ENCODE data around the gene TEX52.
A peak's percentile ranks its signal among the peaks of the same experiment; 100 is the strongest.

The TEX52 gene

GRCh38 chr12:2857021-2857431 lies at the start of gene TEX52:
TSS of gene TEX52 (minus strand) at chr12:2857039. CDS start at chr12:2857026, 13 bp downstream.
- DNase-seq (ENCODE audit: low spot score): peak; percentile 4
- FAIRE-seq: no peak

- peak; percentile 97 for FAIRE-seq
- DNase-seq (ENCODE audit: low spot score): peak; percentile 69
These were observed 47.4 kb upstream of the TEX52 start for GRCh38 chr12:2904260-2904659.

- no peak for FAIRE-seq
- no peak for DNase-seq (ENCODE audit: low spot score)
These were observed 45.5 kb upstream of the TEX52 start for GRCh38 chr12:2902272-2902880.

GRCh38 chr12:2900642-2901041 lies 43.8 kb upstream of the TEX52 start:
- DNase-seq (ENCODE audit: low spot score) (no peak), FAIRE-seq (no peak)

- DNase-seq (ENCODE audit: low spot score) (no peak), FAIRE-seq (no peak)
These were observed 40.6 kb upstream of the TEX52 start for GRCh38 chr12:2897418-2897817.

GRCh38 chr12:2895511-2895910 lies 38.7 kb upstream of the TEX52 start:
- FAIRE-seq: no peak
- no peak for DNase-seq (ENCODE audit: low spot score)

GRCh38 chr12:2895051-2895451 lies 38.2 kb upstream of the TEX52 start:
- no peak for FAIRE-seq
- DNase-seq (ENCODE audit: low spot score): no peak

- peak; percentile 45 for DNase-seq (ENCODE audit: low spot score)
- FAIRE-seq: peak; percentile 68
These were observed 36.2 kb upstream of the TEX52 start for GRCh38 chr12:2893007-2893406.

- DNase-seq (ENCODE audit: low spot score): no peak
- no peak for FAIRE-seq
These were observed 35.4 kb upstream of the TEX52 start for GRCh38 chr12:2892246-2892645.

- peak; percentile 29 for DNase-seq (ENCODE audit: low spot score)
- no peak for FAIRE-seq
These were observed 34.6 kb upstream of the TEX52 start for GRCh38 chr12:2891240-2892053.

GRCh38 chr12:2890388-2891239 lies 33.8 kb upstream of the TEX52 start, which contains the start of gene TULP3:
TSS of gene TULP3 (plus strand) at chr12:2890891. CDS start at chr12:2890948, 57 bp downstream.
- FAIRE-seq (peak; percentile 79), DNase-seq (ENCODE audit: low spot score) (peak; percentile 94)

GRCh38 chr12:2890001-2890387 lies 33.2 kb upstream of the TEX52 start:
- no peak for FAIRE-seq
- no peak for DNase-seq (ENCODE audit: low spot score)

GRCh38 chr12:2886768-2887450 lies 30.1 kb upstream of the TEX52 start:
- FAIRE-seq: no peak
- no peak for DNase-seq (ENCODE audit: low spot score)

GRCh38 chr12:2884810-2885209 lies 28.0 kb upstream of the TEX52 start:
- FAIRE-seq: peak; percentile 14

GRCh38 chr12:2879853-2880252 lies 23.0 kb upstream of the TEX52 start:
- DNase-seq (ENCODE audit: low spot score) (no peak), FAIRE-seq (no peak)

More at GRCh38 chr12:2884810-2885209, 28.0 kb upstream of the TEX52 start:
- DNase-seq (ENCODE audit: low spot score): no peak

- DNase-seq (ENCODE audit: low spot score) (peak; percentile 13), FAIRE-seq (no peak)
These were observed 21.3 kb upstream of the TEX52 start for GRCh38 chr12:2877953-2878732.

- DNase-seq (ENCODE audit: low spot score): peak; percentile 66
- no peak for FAIRE-seq
These were observed 20.5 kb upstream of the TEX52 start, which contains the start of the genes FOXM1 and RHNO1 for GRCh38 chr12:2877047-2877952. TSS of gene FOXM1 (minus strand) at chr12:2877174. CDS start at chr12:2874478, 2,696 bp downstream. TSS of gene RHNO1 (plus strand) at chr12:2877223. CDS start at chr12:2885367, 8,144 bp downstream.

GRCh38 chr12:2876431-2877046 lies 19.7 kb upstream of the TEX52 start:
- FAIRE-seq: no peak
- peak; percentile 33 for DNase-seq (ENCODE audit: low spot score)

Measured in RCC 7860 (cell line).